Hepatocyte (in vitro differentiated cells): ENCODE data around the gene ITPK1. TPM values are rescaled to one million over a fixed set of nuclear protein-coding genes. Genes with fewer than 3 reads are reported as not detected.

Experiments used
- DNase-seq: peaks from one replicate; pipeline ENCODE4 v3.0.0-alpha.2; 2016; ENCODE audit warnings: low spot score
- H2AFZ ChIP-seq: fragments of 200-600 bp; sonication (generic); 2 replicates; pipeline ENCODE4 v1.6.0; 2016; ENCODE audit warnings: antibody characterized with exemption, mild to moderate bottlenecking
- H3K27ac ChIP-seq: fragments of 200-600 bp; sonication (generic); 2 replicates; pipeline ENCODE4 v1.5.1; 2016; ENCODE audit warnings: mild to moderate bottlenecking
- H3K27me3 ChIP-seq: fragments of 200-600 bp; sonication (generic); 2 replicates; pipeline ENCODE4 v1.6.1; 2016
- H3K36me3 ChIP-seq: fragments of 200-600 bp; sonication (generic); replicated peaks from 2 replicates; pipeline ENCODE4 v1.5.1; 2016; ENCODE audit warnings: low read depth; ENCODE audit not compliant: insufficient read depth
- H3K4me1 ChIP-seq: fragments of 200-600 bp; sonication (generic); 2 replicates; pipeline ENCODE4 v1.5.1; 2016; ENCODE audit warnings: mild to moderate bottlenecking, moderate library complexity; ENCODE audit not compliant: insufficient read depth
- H3K4me2 ChIP-seq: fragments of 200-600 bp; sonication (generic); 2 replicates; pipeline ENCODE4 v1.6.0; 2016
- H3K4me3 ChIP-seq: fragments of 200-600 bp; sonication (generic); 2 replicates; pipeline ENCODE4 v1.5.1; 2016; ENCODE audit warnings: mild to moderate bottlenecking
- H3K79me2 ChIP-seq: fragments of 200-600 bp; sonication (generic); 2 replicates; pipeline ENCODE4 v1.6.0; 2017; ENCODE audit warnings: mild to moderate bottlenecking
- H3K9me2 ChIP-seq: fragments of 200-600 bp; sonication (generic); replicated peaks from 2 replicates; pipeline ENCODE4 v1.6.0; 2017; ENCODE audit warnings: mild to moderate bottlenecking; ENCODE audit not compliant: insufficient read depth
- H3K9me3 ChIP-seq: fragments of 200-600 bp; sonication (generic); 2 replicates; pipeline ENCODE4 v1.5.1; 2016; ENCODE audit warnings: low read depth, mild to moderate bottlenecking
- H4K20me1 ChIP-seq: fragments of 200-600 bp; sonication (generic); 2 replicates; pipeline ENCODE4 v1.6.0; 2016; ENCODE audit warnings: mild to moderate bottlenecking; ENCODE audit not compliant: insufficient read depth, poor library complexity, severe bottlenecking
- EZH2 ChIP-seq: fragments of 200-600 bp; sonication (generic); IDR thresholded peaks from 2 replicates; pipeline ENCODE4 v1.6.1; 2016; ENCODE audit warnings: antibody characterized with exemption, mild to moderate bottlenecking, borderline replicate concordance
- EZH2phosphoT487 ChIP-seq: fragments of 200-600 bp; sonication (generic); IDR thresholded peaks from one replicate; pipeline ENCODE4 v1.6.1; 2018; ENCODE audit warnings: antibody characterized with exemption, mild to moderate bottlenecking, low read depth, moderate library complexity; ENCODE audit not compliant: unreplicated experiment, severe bottlenecking
- WGBS: methylation state at CpG from one replicate; pipeline ENCODE4 v1.1.6; 2016; ENCODE audit warnings: low lambda C conversion rate; ENCODE audit errors: missing lambda C conversion rate; 5-methylcytosine and 5-hydroxymethylcytosine counted together
- polyA plus RNA-seq: library from polyadenylated mRNA; unstranded; fragments of >200 nt; fragmentation: Nextera tagmentation; extraction: Ambion mirVana; gene quantifications from 2 replicates; pipeline ENCODE4 v1.2.1, GENCODE V29; 2016
- total RNA-seq: library from RNA; depleted of rRNA; stranded (reverse); fragments of >200 nt; gene quantifications from 2 replicates; pipeline ENCODE4 v1.2.3, GENCODE V29; 2014
- TF ChIP-seq, protein P1 (sequence below): fragments of 200-600 bp; sonication (generic); IDR thresholded peaks from 2 replicates; pipeline ENCODE4 v1.5.1; 2016; ENCODE audit warnings: antibody characterized with exemption, mild to moderate bottlenecking; ENCODE audit not compliant: poor library complexity

The ITPK1 gene
- total and polyA plus RNA-seq, 2 experiments from 2014 or later, result 49.8 to 66.7 TPM

DNA sequence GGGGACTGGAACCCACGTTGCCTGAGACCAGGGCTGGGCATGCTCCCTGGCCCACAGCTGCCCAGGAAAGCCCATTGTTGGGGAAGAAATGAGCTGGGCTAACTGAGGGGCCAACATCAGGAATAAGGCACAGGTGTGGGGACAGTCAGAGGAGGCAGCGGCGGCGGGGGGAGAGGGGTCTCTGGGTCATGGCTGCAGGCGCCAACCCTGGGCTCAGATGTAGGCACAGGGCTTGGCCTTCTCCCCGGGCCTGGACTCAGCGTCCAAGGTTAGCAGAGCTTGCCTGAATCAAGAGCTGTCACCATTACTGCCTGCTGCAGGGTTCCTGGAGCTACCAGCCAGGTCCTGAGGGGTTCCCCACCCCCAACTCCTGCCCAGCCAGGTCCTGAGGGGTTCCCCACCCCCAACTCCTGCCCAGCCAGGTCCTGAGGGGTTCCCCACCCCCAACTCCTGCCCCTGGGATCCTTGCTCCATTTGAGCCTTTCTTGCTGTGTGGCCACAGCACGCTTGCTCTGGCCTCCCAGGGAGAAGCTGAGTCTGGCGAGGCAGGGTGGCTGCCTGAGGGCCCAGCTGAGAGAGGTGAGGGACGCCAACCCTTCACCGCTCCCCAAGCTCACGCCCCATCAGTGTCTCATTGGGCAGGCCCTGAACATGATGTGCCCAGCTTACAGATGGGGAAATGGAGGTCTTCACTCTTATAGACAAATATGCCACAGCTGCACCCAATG is 186.6 kb downstream of the ITPK1 start:
- no peak overlapping the region for H3K27ac ChIP-seq
- DNase-seq, result no peak
- no peaks in the 10 kb centered on the region for H3K9me2 ChIP-seq
- no peak overlapping the region for H3K4me2 ChIP-seq
- 87% methylated on average over 12 of the region's 12 CpGs for WGBS
- H2AFZ ChIP-seq, result no peak overlapping the region
- H3K9me3 ChIP-seq, result no peaks in the 10 kb centered on the region
- H3K79me2 ChIP-seq, result no peaks in the 10 kb centered on the region
- no peaks in the 10 kb centered on the region for H3K36me3 ChIP-seq
- H4K20me1 ChIP-seq, result no peaks in the 10 kb centered on the region
- H3K27me3 ChIP-seq, result peaks cover 12% of the 10 kb centered on the region
- TF ChIP-seq, protein P1, sequence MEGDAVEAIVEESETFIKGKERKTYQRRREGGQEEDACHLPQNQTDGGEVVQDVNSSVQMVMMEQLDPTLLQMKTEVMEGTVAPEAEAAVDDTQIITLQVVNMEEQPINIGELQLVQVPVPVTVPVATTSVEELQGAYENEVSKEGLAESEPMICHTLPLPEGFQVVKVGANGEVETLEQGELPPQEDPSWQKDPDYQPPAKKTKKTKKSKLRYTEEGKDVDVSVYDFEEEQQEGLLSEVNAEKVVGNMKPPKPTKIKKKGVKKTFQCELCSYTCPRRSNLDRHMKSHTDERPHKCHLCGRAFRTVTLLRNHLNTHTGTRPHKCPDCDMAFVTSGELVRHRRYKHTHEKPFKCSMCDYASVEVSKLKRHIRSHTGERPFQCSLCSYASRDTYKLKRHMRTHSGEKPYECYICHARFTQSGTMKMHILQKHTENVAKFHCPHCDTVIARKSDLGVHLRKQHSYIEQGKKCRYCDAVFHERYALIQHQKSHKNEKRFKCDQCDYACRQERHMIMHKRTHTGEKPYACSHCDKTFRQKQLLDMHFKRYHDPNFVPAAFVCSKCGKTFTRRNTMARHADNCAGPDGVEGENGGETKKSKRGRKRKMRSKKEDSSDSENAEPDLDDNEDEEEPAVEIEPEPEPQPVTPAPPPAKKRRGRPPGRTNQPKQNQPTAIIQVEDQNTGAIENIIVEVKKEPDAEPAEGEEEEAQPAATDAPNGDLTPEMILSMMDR, result no peak
- TF ChIP-seq EZH2phosphoT487 (no peak), EZH2 (no peak)
- no peak overlapping the region for H3K4me3 ChIP-seq
- no peaks in the 10 kb centered on the region for H3K4me1 ChIP-seq

DNA sequence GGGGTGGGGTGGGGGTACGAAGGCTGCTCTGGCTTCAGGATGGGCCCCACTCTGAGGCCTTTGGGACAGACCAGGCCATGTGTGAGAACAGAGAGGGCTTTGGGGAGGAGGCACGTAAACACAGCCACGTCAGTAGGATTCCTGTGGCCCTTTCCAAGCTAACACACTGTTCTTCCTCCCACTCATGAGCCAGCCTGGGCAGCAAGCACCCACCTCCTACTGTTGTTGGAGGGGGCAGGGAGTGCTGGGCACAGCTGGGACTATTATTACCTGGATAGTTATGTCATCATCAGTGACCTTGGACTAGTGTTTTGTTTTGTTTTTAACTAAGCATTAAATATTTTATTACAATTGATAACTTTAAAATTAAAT is 187.5 kb downstream of the ITPK1 start:
- DNase-seq, result no peak
- H3K36me3 ChIP-seq, result no peaks in the 10 kb centered on the region
- no peaks in the 10 kb centered on the region for H3K4me1 ChIP-seq
- H3K9me3 ChIP-seq, result no peaks in the 10 kb centered on the region
- H3K27ac ChIP-seq, result no peak overlapping the region
- H3K9me2 ChIP-seq, result no peaks in the 10 kb centered on the region
- no peak overlapping the region for H3K4me3 ChIP-seq
- H3K79me2 ChIP-seq, result no peaks in the 10 kb centered on the region
- H2AFZ ChIP-seq, result no peak overlapping the region
- H3K27me3 ChIP-seq, result peaks cover 16% of the 10 kb centered on the region
- 88% methylated on average over 2 of the region's 3 CpGs for WGBS
- no peak overlapping the region for H3K4me2 ChIP-seq
- TF ChIP-seq EZH2 (no peak), EZH2phosphoT487 (no peak)
- TF ChIP-seq, protein P1, result no peak
- H4K20me1 ChIP-seq, result no peaks in the 10 kb centered on the region

DNA sequence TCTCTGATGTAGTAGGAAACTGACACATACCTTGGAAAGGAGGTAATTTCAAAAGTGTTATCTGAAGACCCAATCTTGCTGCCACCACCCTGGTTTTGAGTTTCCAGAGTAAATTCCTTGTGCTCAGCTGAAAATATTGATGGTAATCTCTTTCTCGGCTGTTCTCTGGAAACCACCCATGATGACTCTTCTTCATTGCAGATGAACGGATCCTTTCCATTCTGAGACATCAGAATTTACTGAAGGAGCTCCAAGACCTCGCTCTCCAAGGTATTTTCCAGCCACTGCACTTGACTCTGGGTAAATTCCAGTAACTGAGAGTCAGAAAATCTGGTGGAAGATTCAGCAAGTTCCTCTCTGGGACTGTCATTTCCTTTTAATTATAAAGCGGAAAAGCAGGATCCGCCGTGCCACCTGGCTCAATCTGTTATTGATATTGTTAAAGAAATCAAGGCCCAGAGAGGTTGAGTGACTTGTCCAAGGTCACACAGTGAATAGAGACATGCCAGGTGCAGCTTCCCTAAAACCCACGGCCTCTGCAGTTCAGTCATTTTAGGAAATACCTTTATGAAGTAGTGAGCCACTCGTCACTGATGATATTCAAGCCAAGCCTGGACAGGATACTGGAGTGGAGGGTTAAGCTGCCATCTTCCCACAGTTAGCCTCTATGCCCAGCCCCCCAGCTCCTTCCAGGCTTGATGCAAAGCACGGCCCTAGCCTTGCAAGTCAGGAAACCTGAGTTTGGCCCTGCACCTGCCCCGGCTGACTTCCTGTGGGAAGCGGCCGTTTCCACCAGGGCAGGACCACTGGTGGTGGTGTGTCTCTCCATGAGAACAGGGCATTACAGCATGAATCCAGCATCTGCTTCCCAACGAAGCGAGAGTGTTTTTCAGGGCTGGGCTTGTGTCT is 188.1 kb downstream of the ITPK1 start:
- no peak for DNase-seq
- TF ChIP-seq, protein P1, result no peak
- TF ChIP-seq EZH2phosphoT487, result no peak
- no peak for TF ChIP-seq EZH2
- H3K4me3 ChIP-seq, result no peak overlapping the region
- H3K36me3 ChIP-seq, result no peaks in the 10 kb centered on the region
- no peak overlapping the region for H3K27ac ChIP-seq
- no peaks in the 10 kb centered on the region for H4K20me1 ChIP-seq
- no peaks in the 10 kb centered on the region for H3K9me3 ChIP-seq
- no peak overlapping the region for H2AFZ ChIP-seq
- no peaks in the 10 kb centered on the region for H3K9me2 ChIP-seq
- no peaks in the 10 kb centered on the region for H3K79me2 ChIP-seq
- WGBS, result 79% methylated on average over 14 of the region's 14 CpGs
- peaks cover 19% of the 10 kb centered on the region for H3K27me3 ChIP-seq
- H3K4me2 ChIP-seq, result no peak overlapping the region
- no peaks in the 10 kb centered on the region for H3K4me1 ChIP-seq
